T-helper 17 cell (primary cell): Measurements from ENCODE around the gene THSD4. TPM values are rescaled to one million over a fixed set of nuclear protein-coding genes. Genes with fewer than 3 reads are reported as not detected.
"Not testable (repeated sequence)": the region's sequence is repeated elsewhere in the genome, so short reads cannot be mapped to it uniquely, and the experiment has no call there.

Source experiments
- ATAC-seq: fragments of 150-1000 bp; cut with Tn5 transposase; 2 replicates; pipeline ENCODE4 v1.10.0; 2021; ENCODE audit warnings: mild to moderate bottlenecking, moderate library complexity
- DNase-seq, 3 donors: peaks; one replicate each; pipeline versions ENCODE4 v3.0.0 to v3.0.0-alpha.2; 2020 to 2021
- H3K9me3 ChIP-seq: one replicate; pipeline ENCODE4 v1.7.0; 2013; ENCODE audit warnings: low read length, mild to moderate bottlenecking; ENCODE audit not compliant: control insufficient read depth, poor library complexity, severe bottlenecking
- H3K27ac Mint-ChIP-seq: one replicate; pipeline ENCODE4 v1.8.0; 2022; ENCODE audit warnings: mild to moderate bottlenecking, moderate library complexity, mixed read lengths
- H3K27me3 Mint-ChIP-seq: one replicate; pipeline ENCODE4 v1.8.0; 2022; ENCODE audit warnings: mixed read lengths
- H3K36me3 Mint-ChIP-seq: one replicate; pipeline ENCODE4 v1.8.0; 2022; ENCODE audit warnings: low read depth, mixed read lengths
- H3K4me1 Mint-ChIP-seq: one replicate; pipeline ENCODE4 v1.8.0; 2022; ENCODE audit warnings: mild to moderate bottlenecking, mixed read lengths
- H3K4me3 Mint-ChIP-seq: one replicate; pipeline ENCODE4 v1.8.0; 2022; ENCODE audit warnings: mild to moderate bottlenecking, moderate library complexity, mixed read lengths
- total RNA-seq, 4 donors: library from RNA in 2 of 4; stranded (reverse) in 2 of 4; gene quantifications; one replicate each; pipeline ENCODE4 v1.2.3 and lab custom pipeline; 2022 to 2026

THSD4 gene
- total RNA-seq, 2 donors from 2014 or later, result not detected

GRCh38 chr15:71397377-71397776 lies 282.1 kb downstream of the THSD4 start:
- no peaks in the 10 kb centered on the region for H3K9me3 ChIP-seq
- no peak for DNase-seq
- H3K4me3 Mint-ChIP-seq, result no peak overlapping the region
- H3K4me1 Mint-ChIP-seq, result no peaks in the 10 kb centered on the region
- ATAC-seq, result no peak
- peaks cover 3% of the 10 kb centered on the region for H3K36me3 Mint-ChIP-seq
- H3K27ac Mint-ChIP-seq, result no peak overlapping the region
- H3K27me3 Mint-ChIP-seq, result peaks cover 30% of the 10 kb centered on the region

- Mint-ChIP-seq H3K27me3 (peaks cover 15% of the 10 kb centered on the region), H3K4me3 (no peak overlapping the region), H3K36me3 (peaks cover 3% of the 10 kb centered on the region), H3K4me1 (no peaks in the 10 kb centered on the region), H3K27ac (no peak overlapping the region)
- ATAC-seq (no peak), DNase-seq (no peak)
- H3K9me3 ChIP-seq, result no peaks in the 10 kb centered on the region
Measured at GRCh38 chr15:71400294-71400693, 285.0 kb downstream of the THSD4 start.

- H3K36me3 Mint-ChIP-seq, H3K4me3 Mint-ChIP-seq, H3K4me1 Mint-ChIP-seq, ATAC-seq, H3K27ac Mint-ChIP-seq, H3K9me3 ChIP-seq, DNase-seq: not testable (repeated sequence)
- peaks cover 13% of the 10 kb centered on the region for H3K27me3 Mint-ChIP-seq
Measured at GRCh38 chr15:71401728-71402127, 286.5 kb downstream of the THSD4 start.

GRCh38 chr15:71409541-71409940 lies 294.3 kb downstream of the THSD4 start:
- ATAC-seq, result no peak
- peaks cover 2% of the 10 kb centered on the region for H3K4me1 Mint-ChIP-seq
- H3K9me3 ChIP-seq, result no peaks in the 10 kb centered on the region

GRCh38 chr15:71410347-71410746 lies 295.1 kb downstream of the THSD4 start:
- H3K4me3 Mint-ChIP-seq, result no peak overlapping the region
- no peak for ATAC-seq

More at GRCh38 chr15:71409541-71409940, 294.3 kb downstream of the THSD4 start:
- peaks cover 61% of the 10 kb centered on the region for H3K27me3 Mint-ChIP-seq
- no peak for DNase-seq
- no peak overlapping the region for H3K27ac Mint-ChIP-seq
- peaks cover 6% of the 10 kb centered on the region for H3K36me3 Mint-ChIP-seq
- H3K4me3 Mint-ChIP-seq, result no peak overlapping the region

GRCh38 chr15:71411538-71412482 lies 296.5 kb downstream of the THSD4 start:
- Mint-ChIP-seq H3K27me3 (peaks cover 55% of the 10 kb centered on the region), H3K4me1 (peaks cover 2% of the 10 kb centered on the region), H3K4me3 (no peak overlapping the region), H3K27ac (no peak overlapping the region), H3K36me3 (peaks cover 5% of the 10 kb centered on the region)
- DNase-seq (no peak), ATAC-seq (no peak)
- H3K9me3 ChIP-seq, result no peaks in the 10 kb centered on the region

More at GRCh38 chr15:71410347-71410746, 295.1 kb downstream of the THSD4 start:
- Mint-ChIP-seq H3K27ac (no peak overlapping the region), H3K27me3 (peaks cover 61% of the 10 kb centered on the region), H3K4me1 (peaks cover 2% of the 10 kb centered on the region), H3K36me3 (peaks cover 6% of the 10 kb centered on the region)
- no peaks in the 10 kb centered on the region for H3K9me3 ChIP-seq
- DNase-seq, result no peak

- no peaks in the 10 kb centered on the region for H3K9me3 ChIP-seq
- peaks cover 46% of the 10 kb centered on the region for H3K27me3 Mint-ChIP-seq
- no peak overlapping the region for H3K4me3 Mint-ChIP-seq
- H3K27ac Mint-ChIP-seq, result no peak overlapping the region
- H3K4me1 Mint-ChIP-seq, result peaks cover 2% of the 10 kb centered on the region
- no peak for ATAC-seq
- no peak for DNase-seq
- H3K36me3 Mint-ChIP-seq, result peaks cover 5% of the 10 kb centered on the region
Measured at GRCh38 chr15:71413419-71413818, 298.1 kb downstream of the THSD4 start.

- H3K27ac Mint-ChIP-seq, result no peak overlapping the region
- H3K4me1 Mint-ChIP-seq, result peaks cover 2% of the 10 kb centered on the region
- no peak for ATAC-seq
- no peaks in the 10 kb centered on the region for H3K9me3 ChIP-seq
- peaks cover 42% of the 10 kb centered on the region for H3K27me3 Mint-ChIP-seq
- H3K36me3 Mint-ChIP-seq, result peaks cover 4% of the 10 kb centered on the region
- no peak for DNase-seq
- no peak overlapping the region for H3K4me3 Mint-ChIP-seq
Measured at GRCh38 chr15:71414853-71415252, 299.6 kb downstream of the THSD4 start.

GRCh38 chr15:71422530-71423259 lies 307.4 kb downstream of the THSD4 start:
- ATAC-seq, result no peak
- no peak for DNase-seq
- Mint-ChIP-seq H3K4me3 (no peak overlapping the region), H3K27ac (no peak overlapping the region), H3K36me3 (no peaks in the 10 kb centered on the region), H3K4me1 (no peaks in the 10 kb centered on the region), H3K27me3 (peaks cover 69% of the 10 kb centered on the region)
- H3K9me3 ChIP-seq, result no peaks in the 10 kb centered on the region

GRCh38 chr15:71424765-71425164 lies 309.5 kb downstream of the THSD4 start:
- no peak overlapping the region for H3K27ac Mint-ChIP-seq
- H3K4me1 Mint-ChIP-seq, result no peaks in the 10 kb centered on the region

GRCh38 chr15:71425388-71425787 lies 310.1 kb downstream of the THSD4 start:
- no peaks in the 10 kb centered on the region for H3K9me3 ChIP-seq
- no peaks in the 10 kb centered on the region for H3K36me3 Mint-ChIP-seq
- H3K27ac Mint-ChIP-seq, result no peak overlapping the region
- H3K27me3 Mint-ChIP-seq, result peaks cover 69% of the 10 kb centered on the region
- ATAC-seq (no peak), DNase-seq (no peak)
- no peak overlapping the region for H3K4me3 Mint-ChIP-seq
- H3K4me1 Mint-ChIP-seq, result no peaks in the 10 kb centered on the region

More at GRCh38 chr15:71424765-71425164, 309.5 kb downstream of the THSD4 start:
- peaks cover 73% of the 10 kb centered on the region for H3K27me3 Mint-ChIP-seq
- no peak overlapping the region for H3K4me3 Mint-ChIP-seq
- no peaks in the 10 kb centered on the region for H3K36me3 Mint-ChIP-seq
- ATAC-seq, result no peak
- DNase-seq, result no peak
- H3K9me3 ChIP-seq, result no peaks in the 10 kb centered on the region

- ATAC-seq (no peak), DNase-seq (no peak)
- H3K9me3 ChIP-seq, result no peaks in the 10 kb centered on the region
- H3K4me1 Mint-ChIP-seq, result no peaks in the 10 kb centered on the region
- H3K27ac Mint-ChIP-seq, result no peak overlapping the region
- peaks cover 68% of the 10 kb centered on the region for H3K27me3 Mint-ChIP-seq
- no peak overlapping the region for H3K4me3 Mint-ChIP-seq
- no peaks in the 10 kb centered on the region for H3K36me3 Mint-ChIP-seq
Measured at GRCh38 chr15:71426792-71427191, 311.5 kb downstream of the THSD4 start.

- Mint-ChIP-seq H3K4me3 (no peak overlapping the region), H3K27me3 (peaks cover 36% of the 10 kb centered on the region), H3K27ac (no peak overlapping the region), H3K4me1 (peaks cover 2% of the 10 kb centered on the region), H3K36me3 (no peaks in the 10 kb centered on the region)
- ATAC-seq (no peak), DNase-seq (no peak)
- no peaks in the 10 kb centered on the region for H3K9me3 ChIP-seq
Measured at GRCh38 chr15:71430782-71431181, 315.5 kb downstream of the THSD4 start.
